CD4-positive, alpha-beta T cell treated with Interleukin-1 beta for 1 hour (primary cell): ENCODE measurements around the gene TTYH3.
"Not testable (repeated sequence)": the region's sequence is repeated elsewhere in the genome, so short reads cannot be mapped to it uniquely, and the experiment has no call there.

Source experiments
- DNase-seq, 2 donors: peaks; one replicate each; pipeline ENCODE4 v3.0.0-alpha.2; 2020 to 2022

Gene TTYH3

GRCh38 chr7:2603044-2603965 is 28.5 kb upstream of the TTYH3 start:
- no peak for DNase-seq

GRCh38 chr7:2604608-2605174 is 27.1 kb upstream of the TTYH3 start:
- no peak for DNase-seq

GRCh38 chr7:2605608-2606538 is 25.9 kb upstream of the TTYH3 start:
- no peak for DNase-seq

- DNase-seq = no peak
Observed at GRCh38 chr7:2606539-2606936, 25.2 kb upstream of the TTYH3 start.

- peak in 1 of 2 donors; percentile 33 for DNase-seq
Observed at GRCh38 chr7:2607122-2607922, 24.5 kb upstream of the TTYH3 start.

- DNase-seq = no peak
Observed at GRCh38 chr7:2607923-2608904, 23.6 kb upstream of the TTYH3 start.

GRCh38 chr7:2608921-2609411 is 22.8 kb upstream of the TTYH3 start:
- DNase-seq = peak; percentile 17 to 58

- not testable (repeated sequence) for DNase-seq
Observed at GRCh38 chr7:2609646-2610045, 22.1 kb upstream of the TTYH3 start.

- no peak for DNase-seq
Observed at GRCh38 chr7:2610466-2610865, 21.3 kb upstream of the TTYH3 start.

- no peak for DNase-seq
Observed at GRCh38 chr7:2610898-2611297, 20.9 kb upstream of the TTYH3 start.

- no peak for DNase-seq
Observed at GRCh38 chr7:2611401-2611800, 20.4 kb upstream of the TTYH3 start.

GRCh38 chr7:2611922-2612321 is 19.9 kb upstream of the TTYH3 start:
- DNase-seq = no peak

GRCh38 chr7:2612445-2613097 is 19.2 kb upstream of the TTYH3 start:
- no peak for DNase-seq

GRCh38 chr7:2613098-2613930 is 18.5 kb upstream of the TTYH3 start:
- DNase-seq = no peak

GRCh38 chr7:2613931-2614600 is 17.7 kb upstream of the TTYH3 start:
- DNase-seq = no peak

- no peak for DNase-seq
Observed at GRCh38 chr7:2614631-2615330, 17.0 kb upstream of the TTYH3 start.

- no peak for DNase-seq
Observed at GRCh38 chr7:2616387-2617324, 15.1 kb upstream of the TTYH3 start.
